GOT3 (cell line): ENCODE results near the gene GRIP2.

Source experiments
- DNase-seq: peaks from one replicate; lab custom pipeline; 2025; ENCODE audit warnings: mixed read lengths; lab: John Stamatoyannopoulos, UW

GRIP2 gene

DNA sequence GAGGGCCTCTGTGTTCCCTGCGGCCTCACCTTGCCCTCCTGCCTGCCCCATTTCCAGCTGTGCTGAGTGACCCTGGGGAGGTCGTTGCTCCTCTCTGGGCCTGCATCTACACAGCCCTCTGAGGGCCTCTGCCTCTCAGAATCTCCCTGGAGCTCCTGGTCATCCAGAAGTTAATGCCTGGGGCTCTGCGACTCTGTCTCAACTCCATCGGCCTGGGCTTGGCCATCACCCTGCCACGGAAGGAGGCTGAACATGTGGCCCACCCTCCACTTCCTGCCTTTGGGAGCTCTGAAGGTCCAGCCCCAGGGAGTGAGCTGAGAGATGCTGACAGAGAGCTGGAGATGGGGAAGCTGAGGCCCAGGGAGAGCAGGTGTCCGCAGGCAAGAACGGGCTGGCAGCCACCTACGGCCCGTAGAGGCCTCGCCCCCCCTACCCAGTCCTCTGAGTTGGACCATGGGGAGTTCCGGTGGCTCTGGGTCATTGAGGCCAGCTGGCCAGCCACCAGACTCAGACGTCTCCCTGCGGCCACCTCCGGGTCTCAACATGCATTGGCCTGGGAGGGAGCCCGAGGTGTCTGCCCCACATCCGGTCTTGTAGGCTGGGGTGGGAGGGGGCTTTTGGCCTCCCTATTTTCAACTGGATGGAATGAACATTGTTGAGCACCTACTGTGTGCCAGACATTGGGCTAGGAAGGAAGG lies 34.2 kb downstream of the GRIP2 start:
- DNase-seq, result no peak

DNA sequence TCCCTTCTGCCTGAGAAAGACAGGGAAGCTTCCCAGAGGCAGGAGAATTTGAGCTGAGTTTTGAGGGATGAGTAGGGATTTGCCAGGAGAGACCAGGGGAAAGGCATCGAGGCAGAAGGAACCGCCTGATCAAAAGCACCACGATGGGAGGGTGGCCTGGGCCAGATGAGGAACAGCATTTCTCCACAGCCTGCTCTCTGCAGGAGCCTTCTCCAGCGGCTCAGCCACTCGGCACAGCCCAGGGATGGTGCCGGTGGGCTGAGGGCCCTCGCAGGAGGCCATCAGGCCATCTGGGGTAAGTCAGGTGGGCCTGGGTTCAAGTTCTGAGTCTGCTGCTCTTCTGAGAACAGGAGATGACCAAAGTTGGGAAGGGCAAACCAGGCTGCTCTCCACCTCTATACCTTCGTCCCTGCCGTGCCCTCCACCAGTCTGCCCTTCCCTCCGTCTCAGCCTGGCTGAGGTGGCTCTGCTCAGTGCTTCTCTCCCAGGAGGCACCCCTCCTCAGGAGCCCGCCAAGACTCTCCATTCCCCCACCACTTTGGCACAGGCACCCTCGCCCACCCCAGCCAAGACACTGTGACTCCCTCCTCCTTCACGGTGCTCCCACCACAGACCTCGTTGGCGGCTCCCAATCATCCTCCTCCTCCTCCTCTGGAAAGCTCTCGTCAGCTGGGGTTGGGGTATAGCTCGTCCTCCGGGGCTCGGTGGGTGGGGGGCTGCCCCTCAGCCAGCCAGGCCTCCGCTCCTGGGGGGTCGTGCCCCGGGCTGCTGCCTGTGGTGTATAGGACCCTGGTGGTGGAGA lies 34.9 kb downstream of the GRIP2 start:
- no peak for DNase-seq

DNA sequence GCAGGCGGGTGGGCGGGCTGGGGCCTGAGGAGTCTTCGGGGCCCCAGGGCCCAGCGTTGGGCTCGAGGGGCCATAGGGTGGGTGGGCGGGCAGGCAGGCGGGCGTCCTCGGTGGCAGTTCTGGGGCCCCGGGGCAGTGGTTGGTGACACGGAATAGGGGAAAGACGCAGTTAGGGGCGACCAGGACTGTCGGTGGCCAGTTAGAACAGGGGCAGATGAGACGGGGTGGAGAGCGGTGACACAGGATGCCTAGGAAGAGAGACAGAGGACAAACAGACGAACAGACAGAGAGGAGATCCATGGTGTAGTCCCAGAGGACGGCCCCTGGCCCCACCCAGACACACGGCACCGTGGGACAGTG lies 36.5 kb downstream of the GRIP2 start:
- DNase-seq, result no peak

DNA sequence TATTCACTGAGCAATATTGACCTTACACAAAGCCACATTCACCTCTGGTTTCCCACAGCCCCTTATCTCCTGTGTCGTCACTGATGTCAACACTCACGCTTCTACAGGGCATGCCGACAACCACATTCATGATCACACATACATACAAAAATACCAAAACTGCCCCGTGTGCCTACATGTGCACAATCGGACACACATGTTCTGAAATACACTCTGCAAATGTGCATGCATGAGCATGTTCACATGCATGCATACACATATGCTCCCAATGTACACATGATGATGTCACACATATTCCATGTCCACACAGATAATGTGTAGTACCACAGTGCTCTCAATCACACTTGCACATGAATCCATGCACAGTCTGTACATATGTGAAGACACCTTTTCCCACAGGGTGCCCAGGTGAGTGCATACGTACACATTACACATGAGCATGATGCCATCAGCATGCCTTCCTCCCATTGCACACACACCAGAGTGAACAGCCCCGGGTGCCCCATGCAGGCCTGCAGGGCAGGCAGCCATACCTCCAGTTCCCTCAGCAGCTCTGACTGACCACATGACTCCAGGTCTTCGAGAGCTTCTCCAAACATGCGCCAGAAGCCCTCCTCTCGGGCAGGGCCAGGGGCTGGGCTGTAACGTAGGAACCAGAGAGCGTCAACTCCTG lies 37.0 kb downstream of the GRIP2 start:
- no peak for DNase-seq

DNA sequence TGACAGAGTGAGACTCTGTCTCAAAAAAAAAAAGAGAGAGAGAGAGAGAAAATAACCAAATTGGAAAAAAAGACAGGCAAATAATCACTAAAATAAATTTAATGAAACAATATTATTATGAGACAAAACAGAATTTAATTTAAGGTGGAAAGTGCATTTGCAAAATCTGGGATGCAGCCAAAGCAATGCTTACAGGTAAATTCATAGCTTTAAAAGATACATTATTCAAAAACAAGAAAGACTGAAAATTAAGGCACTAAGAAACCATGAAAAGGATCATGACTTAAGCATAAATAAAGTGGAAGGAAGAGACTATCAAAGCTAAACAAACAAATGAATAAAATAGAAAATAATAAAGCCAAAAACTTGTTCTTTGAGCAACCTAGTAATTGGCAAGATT lies 37.7 kb downstream of the GRIP2 start:
- DNase-seq, result no peak

DNA sequence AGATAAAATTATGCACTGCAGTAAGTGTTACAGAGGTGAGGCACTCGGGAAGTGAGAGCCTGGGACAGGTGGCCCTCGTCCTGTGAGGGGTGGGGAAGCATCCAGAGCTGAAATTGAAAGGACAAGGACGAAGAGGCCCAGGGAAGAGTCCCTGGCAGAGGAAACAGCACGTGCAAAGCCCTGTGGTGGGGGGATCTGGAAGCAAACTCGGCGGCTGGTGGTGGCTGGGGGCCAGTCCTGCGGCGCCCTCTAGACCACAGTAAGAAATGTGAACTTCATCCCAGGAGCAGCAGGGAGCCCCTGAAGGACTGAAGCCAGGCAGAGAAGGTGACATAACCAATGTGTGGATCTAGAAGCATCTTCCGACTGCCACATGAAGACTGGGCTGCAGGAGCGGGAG lies 42.8 kb downstream of the GRIP2 start:
- DNase-seq, result no peak

DNA sequence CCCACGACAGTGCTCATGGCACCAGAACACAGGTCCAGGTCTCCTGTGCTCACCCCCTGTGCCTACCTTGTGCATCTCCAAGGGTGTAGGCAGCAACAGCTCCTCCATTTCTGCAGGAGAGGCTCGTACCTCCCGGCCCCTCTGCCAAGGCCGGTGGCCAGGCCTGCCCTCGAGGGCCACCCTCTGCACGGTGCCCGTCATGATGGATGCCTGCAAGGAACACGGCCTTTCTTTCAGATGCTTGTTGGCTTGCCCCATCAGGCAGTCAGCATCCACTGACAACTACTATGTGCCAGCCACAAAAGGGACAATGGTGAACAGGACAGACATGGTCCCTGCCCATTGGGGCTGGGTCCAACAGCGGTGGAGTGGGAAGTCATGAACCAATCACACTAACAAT lies 43.8 kb downstream of the GRIP2 start:
- DNase-seq, result no peak

DNA sequence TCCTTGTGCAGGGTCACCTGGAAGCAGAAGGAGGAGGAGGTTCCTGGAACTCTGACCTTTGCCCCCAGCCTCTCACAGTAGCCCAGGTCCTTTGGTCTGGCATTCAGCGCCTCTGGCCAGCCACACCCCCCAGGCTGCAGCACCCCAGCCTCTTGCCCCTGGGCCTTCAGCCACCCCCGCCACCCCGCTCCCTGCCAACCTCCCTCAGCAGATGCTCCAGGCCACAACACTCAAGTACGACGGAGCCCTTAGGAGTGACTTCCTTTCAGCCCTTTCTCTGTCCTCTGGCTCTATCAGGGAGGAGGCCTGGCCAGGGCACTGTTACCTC lies 45.2 kb downstream of the GRIP2 start:
- no peak for DNase-seq

DNA sequence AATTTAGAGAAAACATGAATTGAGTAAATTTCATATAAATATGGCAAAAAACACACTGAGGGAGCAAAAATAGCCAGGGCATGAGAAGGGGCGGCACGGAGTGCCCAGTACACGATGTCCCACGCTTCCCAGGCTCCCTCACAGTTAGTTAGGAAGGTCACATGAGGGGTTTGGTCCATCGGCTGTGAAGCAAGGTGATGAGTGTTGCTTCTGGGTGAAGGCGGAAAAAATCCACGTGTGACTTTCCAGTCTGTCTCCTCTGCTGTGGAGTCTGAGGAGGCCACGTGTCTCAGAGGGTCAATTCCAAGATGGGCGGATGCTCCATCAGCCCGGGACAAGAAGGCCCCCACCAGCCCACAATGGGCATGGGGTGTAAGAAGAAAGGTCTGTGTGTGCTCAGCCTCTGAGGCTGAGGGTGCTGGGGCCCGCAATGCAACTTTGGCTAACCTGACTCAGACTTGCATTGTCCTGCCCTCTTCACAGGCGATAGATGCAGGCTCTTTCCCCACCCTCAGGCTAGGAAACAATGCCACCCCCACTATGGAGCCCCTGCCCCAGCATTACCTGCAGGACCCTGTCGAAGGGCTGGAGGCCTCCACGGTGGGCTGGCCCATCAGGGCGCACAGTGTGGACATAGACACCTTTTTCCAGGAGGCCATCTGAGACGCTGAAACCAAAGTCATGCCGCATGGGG lies 45.7 kb downstream of the GRIP2 start:
- no peak for DNase-seq

DNA sequence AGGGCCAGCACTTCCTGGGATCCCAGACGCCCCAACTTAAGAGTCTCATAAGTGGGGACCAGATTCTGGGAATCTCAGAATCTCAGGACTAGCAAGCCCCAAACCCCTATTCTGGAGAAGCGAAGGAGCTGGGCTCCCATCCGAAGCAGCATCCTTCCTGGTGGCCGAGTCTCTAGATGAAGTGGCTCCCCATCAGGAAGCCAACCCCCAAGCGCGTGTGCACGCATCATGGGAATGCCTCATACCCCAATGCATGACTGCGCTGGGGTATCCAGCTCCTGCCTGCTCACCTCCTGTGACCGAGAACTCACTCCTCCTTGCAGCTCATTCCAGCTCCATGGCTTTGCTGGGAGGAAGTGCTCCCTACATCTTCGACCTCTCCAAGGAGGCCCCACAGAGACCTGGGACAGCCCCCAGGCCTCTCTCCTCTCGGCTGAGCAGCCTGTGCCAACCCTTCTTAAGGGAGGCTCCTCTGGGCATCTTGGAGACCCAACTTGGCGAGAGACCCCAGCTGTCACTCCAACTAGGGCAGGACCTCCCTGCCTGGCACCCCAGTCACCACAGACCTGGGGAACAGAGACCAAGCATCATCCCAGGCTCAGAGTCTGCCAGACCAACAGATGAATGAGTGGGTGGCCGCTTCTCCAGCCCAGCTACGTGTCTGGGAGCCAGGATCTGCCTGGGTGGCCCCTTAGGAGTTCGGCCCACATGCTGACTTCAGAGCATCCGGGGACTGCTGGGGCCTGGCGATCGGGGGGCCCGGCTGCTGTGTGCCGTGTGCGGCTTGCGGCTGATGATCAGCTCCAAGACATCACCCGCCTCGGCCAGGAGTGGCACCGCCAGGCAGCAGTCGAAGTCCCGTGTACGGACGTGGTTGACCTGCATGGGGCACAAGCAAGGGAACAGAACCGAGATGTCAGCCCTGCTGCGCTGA lies 46.9 kb downstream of the GRIP2 start:
- no peak for DNase-seq

DNA sequence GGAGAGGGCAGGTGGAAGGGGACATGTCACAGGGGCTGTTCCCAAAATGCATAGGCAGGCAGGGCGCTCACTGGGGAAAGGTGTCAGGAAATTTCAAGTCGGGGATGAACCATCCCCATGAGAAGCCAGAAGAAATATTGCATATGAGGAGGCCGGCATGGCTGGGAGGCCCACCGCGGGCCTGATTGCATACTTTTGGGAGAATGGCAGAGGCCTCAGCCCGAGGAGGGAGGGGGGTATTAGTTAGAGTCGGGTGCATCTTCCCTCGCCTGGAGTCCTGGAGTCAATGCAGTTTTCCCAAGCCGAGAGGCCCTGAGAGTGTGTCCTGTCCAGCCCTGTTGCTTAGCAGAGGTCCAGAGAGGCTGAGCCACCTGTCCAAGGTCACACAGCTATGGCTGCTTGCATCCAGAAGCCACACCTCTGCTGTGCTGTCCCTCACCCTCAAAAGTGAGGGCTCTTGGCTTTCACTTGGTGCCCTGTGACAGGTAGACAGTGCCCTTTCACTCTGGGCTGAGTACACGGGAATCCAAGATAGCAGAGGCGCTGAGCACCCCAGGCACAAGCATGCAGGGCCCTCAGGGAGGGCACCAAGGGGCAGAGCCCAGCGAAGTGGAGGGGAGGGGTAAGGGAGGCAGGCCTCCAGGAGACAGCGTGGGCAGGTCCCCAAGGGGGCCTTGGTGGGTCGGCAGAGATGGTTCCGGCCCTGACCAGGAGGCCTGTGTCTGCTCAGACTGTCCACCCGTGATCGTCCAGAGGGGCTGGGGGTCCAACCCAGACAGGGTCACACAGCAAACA lies 48.5 kb downstream of the GRIP2 start:
- no peak for DNase-seq

DNA sequence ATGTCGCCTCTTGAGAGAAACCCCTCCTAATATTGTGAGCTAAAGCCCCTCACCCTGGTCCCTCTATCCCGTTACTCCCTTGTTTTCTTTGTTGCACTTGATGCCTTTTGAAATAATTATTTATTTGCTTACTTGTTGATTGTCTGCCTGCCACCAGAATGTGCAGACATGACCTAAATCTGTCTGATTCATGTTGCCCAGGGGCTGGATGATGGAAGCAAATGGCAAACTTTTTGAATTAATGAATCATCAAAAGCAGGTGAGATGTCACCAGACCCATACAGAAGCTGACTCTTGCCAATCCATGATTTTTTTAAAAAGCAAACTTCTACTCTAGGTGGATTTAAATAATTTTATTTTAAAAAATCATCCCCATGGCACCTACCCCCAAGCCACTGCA lies 49.3 kb downstream of the GRIP2 start:
- DNase-seq, result no peak

DNA sequence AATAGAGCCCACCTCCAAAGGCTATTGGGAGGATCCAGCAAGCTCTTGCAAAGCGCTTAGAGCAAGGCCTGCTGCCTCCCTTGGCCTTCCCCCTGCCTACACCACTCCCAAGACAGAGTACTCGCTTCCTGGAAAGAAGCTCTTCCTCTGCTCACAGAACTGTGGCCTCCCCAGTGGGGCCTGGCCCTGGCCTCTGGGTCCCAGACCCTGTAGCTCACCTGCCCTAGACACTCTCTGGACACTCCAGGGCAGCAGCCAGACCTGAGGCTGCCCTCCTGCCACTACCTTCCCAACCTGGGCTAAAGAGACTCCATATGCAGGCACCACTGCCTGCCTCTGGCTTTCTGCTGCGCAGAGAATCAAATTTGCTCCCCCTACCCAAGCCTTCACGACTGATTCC lies 49.9 kb downstream of the GRIP2 start:
- DNase-seq, result no peak

DNA sequence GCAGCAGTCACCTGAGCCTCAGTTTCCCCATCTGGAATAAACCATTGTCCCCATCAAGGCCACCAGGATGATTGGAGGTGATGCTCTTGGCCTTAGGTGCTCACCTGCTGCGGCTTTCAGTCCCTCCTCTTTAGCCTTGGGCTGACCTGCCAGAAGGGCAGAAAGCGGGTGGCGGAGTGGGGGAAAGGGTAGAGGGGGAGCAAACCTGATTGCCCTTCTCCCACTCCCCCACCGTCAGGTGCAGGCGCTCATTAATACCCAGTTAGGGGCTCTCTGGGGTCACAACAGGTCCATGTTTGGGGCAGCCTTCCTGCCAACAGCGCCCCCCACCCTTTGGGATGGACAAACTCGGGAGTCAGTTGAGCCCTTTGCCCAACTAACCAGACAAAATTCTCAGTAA lies 50.5 kb downstream of the GRIP2 start:
- no peak for DNase-seq

DNA sequence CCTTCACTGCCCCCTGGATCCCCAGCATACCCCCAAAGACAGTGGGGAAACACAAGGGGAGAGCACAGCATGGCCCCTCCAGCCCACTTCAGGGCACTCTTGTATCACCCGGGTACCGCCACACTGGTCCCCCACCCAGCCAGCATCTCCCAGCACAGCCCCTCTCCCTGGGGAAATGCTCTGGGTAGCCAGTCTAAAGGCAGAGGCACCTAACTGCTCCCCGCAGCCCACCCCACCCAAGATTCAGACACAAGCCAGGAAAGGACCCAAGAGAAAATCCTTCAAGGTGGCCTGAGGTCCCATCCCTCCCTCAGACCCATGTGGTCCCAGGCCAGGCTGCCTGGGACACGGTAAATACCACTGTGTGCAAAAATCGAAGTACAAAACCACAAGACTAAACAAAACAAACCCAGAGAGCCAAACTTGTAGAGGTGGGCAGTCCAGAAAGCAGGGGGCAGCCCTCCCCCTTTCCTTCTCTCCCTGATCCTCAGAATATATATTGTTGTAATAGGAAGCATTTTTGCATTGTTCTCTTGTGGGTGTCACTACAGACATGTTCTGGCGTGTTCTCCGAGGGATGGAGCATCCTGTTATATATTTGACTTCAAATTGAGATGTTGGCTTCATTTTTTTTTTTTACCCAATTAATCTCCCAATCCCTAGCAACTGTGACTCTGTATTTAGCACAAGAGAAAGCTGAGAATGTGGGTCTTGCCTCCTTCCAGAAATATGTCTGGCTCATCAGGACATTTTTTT lies 51.7 kb downstream of the GRIP2 start:
- no peak for DNase-seq

DNA sequence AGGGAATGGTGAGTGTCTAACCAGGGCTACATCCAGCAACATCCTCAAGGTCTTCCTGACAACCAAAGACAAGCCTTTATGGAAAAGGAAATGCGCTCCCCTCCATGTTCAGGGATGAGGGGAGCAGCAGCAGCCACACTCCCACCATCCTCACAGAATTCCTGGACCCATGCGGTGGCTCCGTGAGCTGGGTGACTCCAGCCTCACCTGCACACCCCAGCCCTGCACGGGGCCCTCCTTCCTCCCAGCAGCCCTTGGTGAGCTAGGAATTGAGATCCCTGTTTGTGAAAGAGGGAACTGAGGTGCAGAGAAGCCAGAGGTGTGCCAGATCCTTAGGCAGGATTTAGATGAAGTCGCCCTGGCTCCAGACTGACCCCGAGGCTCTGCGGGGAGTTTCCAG lies 52.3 kb downstream of the GRIP2 start:
- no peak for DNase-seq

DNA sequence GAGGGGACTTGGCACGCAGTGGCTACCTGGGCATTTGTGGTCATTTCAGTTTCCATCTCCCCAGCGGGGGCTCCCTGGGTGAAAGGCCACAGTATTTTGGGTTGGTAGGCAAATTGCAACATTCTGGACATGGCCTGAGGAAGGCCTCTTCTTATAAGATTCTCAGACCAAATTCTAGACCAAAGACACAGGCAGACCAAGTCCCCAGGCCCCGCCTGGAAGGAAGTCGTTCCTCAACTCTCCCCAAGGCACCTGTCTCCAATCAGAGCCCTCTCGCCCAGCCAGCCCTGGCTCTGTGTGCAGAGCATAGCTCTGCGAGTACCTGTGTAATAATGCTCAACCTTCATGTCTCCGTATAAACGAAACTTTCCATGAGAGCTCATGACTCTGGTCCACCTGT lies 53.1 kb downstream of the GRIP2 start:
- DNase-seq, result no peak

DNA sequence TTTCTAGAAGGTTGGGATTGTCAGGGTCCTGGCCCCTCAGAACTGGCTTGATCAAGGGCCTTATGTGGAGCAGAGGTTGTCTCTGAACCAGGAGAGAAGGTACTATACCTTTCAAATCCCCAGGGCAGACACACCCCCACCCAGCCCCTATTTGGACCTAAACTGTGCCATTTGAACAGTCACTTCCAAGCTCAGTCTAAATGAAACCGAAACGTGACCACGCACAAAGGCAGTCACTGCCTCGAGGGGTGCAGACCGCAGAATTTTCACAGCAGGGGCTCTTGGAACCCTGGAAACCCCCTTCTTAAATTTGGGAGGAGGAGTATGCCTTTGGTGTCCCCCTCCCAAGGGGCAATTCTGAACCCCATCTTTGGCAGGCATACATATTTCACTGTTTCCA lies 53.7 kb downstream of the GRIP2 start:
- DNase-seq, result no peak

DNA sequence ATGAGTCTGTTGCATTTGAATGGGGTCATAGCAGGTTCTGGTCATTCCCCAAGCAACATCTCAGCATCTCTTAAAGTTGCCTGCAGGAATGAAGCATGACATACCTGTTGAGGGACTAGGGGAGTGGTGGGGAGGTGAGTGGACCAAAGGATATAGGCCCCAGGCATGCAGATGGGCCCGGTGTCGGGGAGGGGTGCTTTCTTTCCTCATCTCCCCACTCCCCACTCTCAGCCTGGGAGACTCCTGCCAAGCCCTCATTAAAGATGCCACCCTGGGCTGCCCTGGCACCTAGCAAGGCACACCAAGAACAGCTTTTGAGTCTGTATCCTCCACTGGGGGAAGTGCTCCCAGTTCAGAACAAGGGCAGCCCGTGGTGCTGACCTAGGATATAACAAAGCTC lies 54.2 kb downstream of the GRIP2 start:
- no peak for DNase-seq

DNA sequence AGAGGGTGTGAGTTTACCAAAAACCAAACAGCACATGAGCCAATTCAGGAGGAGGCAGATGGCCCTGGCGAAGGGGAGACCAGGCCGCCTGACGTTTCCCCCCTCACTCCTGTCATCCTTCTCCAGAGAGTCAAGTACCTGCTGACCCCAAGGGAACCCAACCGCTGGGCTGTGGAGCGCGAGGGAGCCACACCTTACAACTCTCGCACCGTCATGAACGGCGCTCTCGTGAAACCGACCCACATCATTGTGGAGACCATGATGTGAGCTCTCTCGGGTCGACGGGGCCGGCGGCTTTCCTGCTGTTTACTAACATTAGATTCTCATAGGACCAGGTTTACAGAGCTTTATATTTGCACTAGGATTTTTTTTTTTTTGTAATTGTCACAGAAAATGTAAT lies 55.4 kb downstream of the GRIP2 start:
- no peak for DNase-seq
